HG02938 (cell line): ENCODE measurements around the gene SEMA6D.

Source experiments
- ATAC-seq: cut with Tn5 transposase; IDR thresholded peaks from one replicate; pipeline ENCODE4 v1.9.1; 2021; ENCODE audit warnings: mild to moderate bottlenecking, moderate library complexity; ENCODE audit not compliant: unreplicated experiment

Gene SEMA6D

GRCh38 chr15:47743385-47743784 is 26.1 kb downstream of the SEMA6D start:
- ATAC-seq = no peak

- ATAC-seq = no peak
These were observed 26.6 kb downstream of the SEMA6D start for GRCh38 chr15:47743886-47744285.

DNA sequence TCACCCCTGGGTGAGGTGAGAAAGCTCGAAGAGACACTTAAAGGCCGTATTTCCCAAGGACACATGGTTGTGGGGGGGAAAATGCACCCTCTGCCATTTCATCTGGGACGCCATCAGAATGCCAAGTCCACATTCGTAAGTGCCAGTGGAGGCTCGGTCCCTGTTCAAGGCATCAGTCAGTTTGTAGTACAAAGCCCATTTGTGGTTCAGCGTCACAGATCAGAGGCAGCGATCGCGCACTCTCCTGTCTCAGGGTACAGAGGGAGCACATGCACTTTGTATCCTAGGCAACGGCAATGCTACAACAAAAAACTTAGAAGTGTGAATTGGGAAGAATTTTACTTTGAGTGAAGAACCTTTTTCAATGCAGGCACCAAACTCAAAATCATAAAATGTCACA is 27.2 kb downstream of the SEMA6D start:
- ATAC-seq = no peak

GRCh38 chr15:47744973-47745372 is 27.7 kb downstream of the SEMA6D start:
- no peak for ATAC-seq

DNA sequence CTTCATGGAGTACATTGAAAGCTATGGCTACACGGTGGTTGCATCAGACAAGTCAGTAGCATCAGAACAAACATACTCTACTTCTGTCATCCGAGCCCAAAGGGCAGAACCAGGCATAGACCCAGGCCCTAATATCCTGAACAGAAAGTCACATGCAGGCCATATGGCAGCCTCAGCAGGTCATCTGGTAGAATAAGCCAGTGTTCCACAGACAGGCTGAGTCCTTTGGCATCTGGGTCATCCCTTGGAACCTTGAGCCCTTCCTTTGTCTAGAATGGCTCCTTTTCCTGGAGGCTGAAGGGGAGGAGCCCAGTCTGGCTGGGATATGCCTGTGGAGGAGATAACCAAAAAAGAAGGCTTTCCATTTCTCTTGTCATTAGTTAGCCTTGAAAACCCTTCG is 29.2 kb downstream of the SEMA6D start:
- ATAC-seq = no peak

DNA sequence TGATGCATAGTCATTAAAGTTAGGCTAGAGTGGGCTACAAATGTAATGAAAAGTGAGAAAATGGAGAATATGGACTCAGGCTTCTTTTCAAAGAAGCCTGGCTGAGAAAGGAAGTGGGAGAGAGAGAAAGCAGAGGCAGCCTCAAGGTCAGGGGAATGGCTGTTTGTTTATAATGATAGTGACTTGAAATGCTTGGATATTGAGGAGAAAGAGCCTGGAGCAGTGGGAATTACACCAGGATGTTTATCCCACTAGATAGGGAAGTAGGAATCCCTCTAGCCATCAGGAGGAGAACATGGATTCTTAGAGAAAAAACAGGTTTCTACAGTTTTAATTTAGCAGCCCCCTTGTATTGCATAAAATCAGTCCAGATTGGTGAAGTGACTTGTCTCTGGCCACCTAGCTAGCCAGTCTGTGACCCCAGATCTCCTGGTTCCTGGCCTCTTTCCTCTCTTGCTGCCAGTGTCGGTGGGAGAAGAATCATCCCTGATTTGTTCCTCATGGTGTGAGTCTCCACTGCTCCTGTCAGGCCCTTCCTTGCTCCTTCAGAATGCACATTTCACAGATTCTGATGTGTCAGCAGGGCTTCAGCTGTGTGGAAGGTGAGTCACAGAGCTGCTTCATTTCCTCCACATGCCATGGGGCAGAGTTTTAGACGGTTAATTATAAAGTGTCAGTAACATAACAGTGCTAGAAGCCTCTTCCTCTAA is 32.9 kb downstream of the SEMA6D start:
- ATAC-seq = no peak

GRCh38 chr15:47750740-47751262 is 33.5 kb downstream of the SEMA6D start:
- no peak for ATAC-seq

DNA sequence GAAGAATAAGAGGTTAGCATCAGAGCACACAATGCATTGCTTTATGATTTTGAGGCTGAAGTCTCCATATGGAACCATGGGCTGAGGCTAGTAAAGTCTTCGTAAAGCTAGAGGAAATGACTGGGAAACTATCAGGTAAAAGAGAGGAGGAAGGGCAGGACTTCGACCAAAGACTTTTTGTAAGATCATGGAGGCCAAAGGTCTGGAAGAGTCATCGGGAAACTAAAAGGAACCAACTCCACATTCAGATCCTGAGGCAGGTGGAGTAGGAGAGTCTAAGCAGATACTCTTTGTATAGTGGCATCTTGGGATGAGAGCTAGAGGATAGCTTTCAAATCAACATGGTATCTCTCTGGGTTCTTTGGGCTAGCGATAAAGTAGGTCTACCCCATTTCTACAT is 36.3 kb downstream of the SEMA6D start:
- ATAC-seq = no peak

- no peak for ATAC-seq
These were observed 37.0 kb downstream of the SEMA6D start for GRCh38 chr15:47754312-47754711.

- no peak for ATAC-seq
These were observed 38.6 kb downstream of the SEMA6D start for GRCh38 chr15:47755941-47756340.

GRCh38 chr15:47756872-47757271 is 39.6 kb downstream of the SEMA6D start:
- no peak for ATAC-seq

GRCh38 chr15:47757331-47757730 is 40.0 kb downstream of the SEMA6D start:
- ATAC-seq = no peak

DNA sequence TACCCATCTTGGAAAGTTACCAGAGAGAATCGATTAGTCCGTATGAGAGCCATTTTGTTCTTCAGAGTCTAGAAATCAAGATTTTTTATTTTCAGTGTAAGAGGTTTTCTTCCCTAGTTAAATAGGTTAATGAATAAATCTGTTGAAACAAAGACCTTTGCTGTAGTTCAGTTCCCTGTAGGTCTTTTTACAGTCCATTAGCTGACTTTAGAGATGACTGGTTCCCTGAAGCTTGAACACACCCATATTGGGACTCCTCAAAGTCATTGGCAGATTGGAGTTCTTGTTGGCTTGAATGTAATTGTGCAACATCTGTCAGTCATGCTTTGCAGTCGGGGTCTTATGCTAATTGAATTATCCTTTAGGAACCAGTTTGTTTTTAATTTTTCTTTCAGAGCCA is 45.3 kb downstream of the SEMA6D start:
- ATAC-seq = no peak

- no peak for ATAC-seq
These were observed 47.4 kb downstream of the SEMA6D start for GRCh38 chr15:47764666-47765065.

- no peak for ATAC-seq
These were observed 49.1 kb downstream of the SEMA6D start for GRCh38 chr15:47766406-47766805.

GRCh38 chr15:47767035-47767434 is 49.7 kb downstream of the SEMA6D start:
- ATAC-seq = no peak

GRCh38 chr15:47768735-47769134 is 51.4 kb downstream of the SEMA6D start:
- no peak for ATAC-seq

DNA sequence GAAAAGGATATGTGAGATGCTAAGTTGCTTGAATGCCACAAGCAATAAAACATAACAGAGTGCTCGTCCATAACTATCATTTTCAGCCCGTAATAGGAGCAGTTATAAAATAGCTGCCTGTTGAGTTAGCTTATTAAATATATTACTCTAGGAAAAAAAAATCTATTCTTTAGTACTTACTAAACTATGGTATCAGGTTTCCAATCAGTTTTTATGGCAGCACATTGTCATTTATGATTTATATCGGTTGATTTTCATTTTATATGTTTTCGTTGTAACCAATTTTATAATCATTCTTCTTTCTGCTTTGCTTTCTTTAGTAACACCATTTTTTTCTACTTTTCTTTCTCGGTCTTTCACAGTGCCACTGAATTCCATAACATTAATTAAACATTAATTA is 51.9 kb downstream of the SEMA6D start:
- no peak for ATAC-seq

- ATAC-seq = no peak
These were observed 55.8 kb downstream of the SEMA6D start for GRCh38 chr15:47773143-47773542.

DNA sequence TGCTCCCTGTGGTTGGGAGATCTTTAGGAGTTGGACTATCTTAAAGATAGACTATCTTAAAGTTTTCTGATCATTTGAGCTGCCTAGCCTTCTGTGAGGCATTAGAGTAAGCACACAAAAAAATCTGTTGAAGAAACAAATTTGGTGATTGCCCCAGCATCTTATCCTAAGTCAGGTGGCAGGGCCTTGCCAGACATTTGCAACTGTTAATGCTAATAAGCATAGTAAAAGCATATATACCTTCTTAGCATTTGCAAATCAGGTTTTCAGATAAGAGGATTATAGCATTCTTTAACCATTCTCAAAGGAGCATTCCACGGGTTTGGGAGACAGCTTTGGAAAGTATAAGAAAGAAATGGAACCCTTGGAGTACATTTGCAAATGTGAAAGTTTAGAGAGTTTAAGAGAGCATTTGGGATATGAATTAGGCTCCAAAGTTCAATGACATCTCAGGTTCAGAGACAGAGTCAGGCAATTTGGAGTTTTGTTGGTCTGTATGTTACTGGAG is 61.0 kb downstream of the SEMA6D start:
- no peak for ATAC-seq

DNA sequence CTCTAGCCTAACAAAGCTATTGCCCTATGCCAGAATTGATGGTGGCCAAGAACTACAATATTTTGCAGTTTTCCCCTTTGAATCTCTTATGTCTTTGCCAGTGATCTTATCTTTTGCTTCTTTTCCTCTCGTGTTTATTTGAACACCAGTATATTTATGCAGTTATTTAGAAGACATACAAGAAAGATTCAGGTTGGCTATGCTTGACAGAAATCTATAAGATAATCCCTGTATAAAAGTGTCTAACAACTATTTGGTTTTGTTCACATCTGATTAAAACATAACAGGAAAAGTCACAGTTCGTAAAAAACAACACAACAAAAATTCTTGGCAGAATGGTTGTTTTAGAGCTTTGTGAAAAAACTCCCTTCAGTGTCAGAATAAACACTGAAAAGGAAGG is 63.7 kb downstream of the SEMA6D start:
- no peak for ATAC-seq

DNA sequence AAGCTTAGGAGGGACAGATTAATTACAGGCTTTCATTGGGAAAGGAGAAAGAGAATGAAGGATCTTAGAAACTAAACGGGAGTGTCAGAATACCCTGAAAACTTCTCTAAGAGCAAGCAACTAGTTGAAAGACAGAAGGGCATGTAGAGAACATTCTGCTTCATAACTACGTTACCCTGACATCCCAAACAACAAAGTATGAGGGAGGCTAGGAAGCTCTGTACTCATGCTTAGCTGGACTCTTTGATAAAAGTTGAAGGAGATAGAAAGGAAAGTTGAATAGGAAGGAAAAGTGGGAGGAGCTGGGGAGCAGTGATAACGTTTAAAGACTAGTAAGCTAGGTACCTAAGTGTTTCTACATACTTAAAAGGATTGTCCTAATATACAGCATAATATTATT is 64.2 kb downstream of the SEMA6D start:
- no peak for ATAC-seq

- no peak for ATAC-seq
These were observed 67.5 kb downstream of the SEMA6D start for GRCh38 chr15:47784820-47785219.
